Measurements from ENCODE around the gene KMT2E. TPM values are rescaled to one million over a fixed set of nuclear protein-coding genes. Genes with fewer than 3 reads are reported as not detected.

Gene KMT2E
- total RNA-seq, 2 donors from 2014 or later: 83.7 to 102 TPM

GRCh38 chr7:105151152-105151551 is 137.1 kb downstream of the KMT2E start:
- H3K36me3 ChIP-seq: no peaks in the 10 kb centered on the region
- 86% methylated on average over 3 of the region's 3 CpGs for WGBS
- intact Hi-C loops (cut with DNase I): no loop called here

DNA sequence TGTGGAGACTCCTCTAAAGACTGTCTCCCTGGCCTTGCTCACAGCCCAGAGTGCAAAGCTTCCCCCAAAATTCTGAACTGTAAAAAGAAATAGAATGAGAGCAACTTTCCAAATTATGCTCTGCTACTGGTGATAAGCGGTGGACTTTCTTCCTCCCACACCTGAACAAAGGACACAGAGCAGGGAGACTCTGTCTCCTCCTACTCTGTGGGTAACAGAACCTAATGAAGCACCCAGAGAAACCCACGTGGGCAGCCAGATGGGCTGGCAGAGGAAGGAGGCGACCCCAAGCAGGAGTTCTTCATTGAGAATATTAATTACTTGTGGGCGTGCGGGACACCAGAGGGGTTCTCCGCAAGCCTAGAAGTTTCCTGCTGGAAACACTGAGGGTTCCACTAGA is 139.5 kb downstream of the KMT2E start:
- WGBS: 92% methylated on average over 6 of the region's 6 CpGs
- no peaks in the 10 kb centered on the region for H3K36me3 ChIP-seq
- no peaks in the 10 kb centered on the region for H3K9me3 ChIP-seq
- no peak overlapping the region for H3K4me3 ChIP-seq
- no peak overlapping the region for H3K27ac ChIP-seq
- DNase-seq (ENCODE audit: low spot score): no peak
- TF ChIP-seq POLR2AphosphoS5 (IDR thresholded peaks at IDR 0.05) (no peak), POLR2A (IDR thresholded peaks at IDR 0.05) (no peak)
- TF ChIP-seq, protein P1, sequence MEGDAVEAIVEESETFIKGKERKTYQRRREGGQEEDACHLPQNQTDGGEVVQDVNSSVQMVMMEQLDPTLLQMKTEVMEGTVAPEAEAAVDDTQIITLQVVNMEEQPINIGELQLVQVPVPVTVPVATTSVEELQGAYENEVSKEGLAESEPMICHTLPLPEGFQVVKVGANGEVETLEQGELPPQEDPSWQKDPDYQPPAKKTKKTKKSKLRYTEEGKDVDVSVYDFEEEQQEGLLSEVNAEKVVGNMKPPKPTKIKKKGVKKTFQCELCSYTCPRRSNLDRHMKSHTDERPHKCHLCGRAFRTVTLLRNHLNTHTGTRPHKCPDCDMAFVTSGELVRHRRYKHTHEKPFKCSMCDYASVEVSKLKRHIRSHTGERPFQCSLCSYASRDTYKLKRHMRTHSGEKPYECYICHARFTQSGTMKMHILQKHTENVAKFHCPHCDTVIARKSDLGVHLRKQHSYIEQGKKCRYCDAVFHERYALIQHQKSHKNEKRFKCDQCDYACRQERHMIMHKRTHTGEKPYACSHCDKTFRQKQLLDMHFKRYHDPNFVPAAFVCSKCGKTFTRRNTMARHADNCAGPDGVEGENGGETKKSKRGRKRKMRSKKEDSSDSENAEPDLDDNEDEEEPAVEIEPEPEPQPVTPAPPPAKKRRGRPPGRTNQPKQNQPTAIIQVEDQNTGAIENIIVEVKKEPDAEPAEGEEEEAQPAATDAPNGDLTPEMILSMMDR (IDR thresholded peaks at IDR 0.05): no peak
- no peaks in the 10 kb centered on the region for H3K27me3 ChIP-seq (replicated peaks; ENCODE audit: insufficient read depth)
- no peaks in the 10 kb centered on the region for H3K4me1 ChIP-seq (replicated peaks)
- intact Hi-C loops (cut with DNase I): no loop called here

More at GRCh38 chr7:105151152-105151551, 137.1 kb downstream of the KMT2E start:
- no peak for DNase-seq (ENCODE audit: low spot score)
- Histone ChIP-seq H3K9me3 (no peaks in the 10 kb centered on the region), H3K27ac (no peak overlapping the region), H3K27me3 (replicated peaks; ENCODE audit: insufficient read depth) (no peaks in the 10 kb centered on the region), H3K4me1 (replicated peaks) (no peaks in the 10 kb centered on the region), H3K4me3 (no peak overlapping the region)
- TF ChIP-seq POLR2AphosphoS5 (IDR thresholded peaks at IDR 0.05): no peak
- TF ChIP-seq POLR2A (IDR thresholded peaks at IDR 0.05): no peak
- TF ChIP-seq, protein P1 (IDR thresholded peaks at IDR 0.05): no peak

DNA sequence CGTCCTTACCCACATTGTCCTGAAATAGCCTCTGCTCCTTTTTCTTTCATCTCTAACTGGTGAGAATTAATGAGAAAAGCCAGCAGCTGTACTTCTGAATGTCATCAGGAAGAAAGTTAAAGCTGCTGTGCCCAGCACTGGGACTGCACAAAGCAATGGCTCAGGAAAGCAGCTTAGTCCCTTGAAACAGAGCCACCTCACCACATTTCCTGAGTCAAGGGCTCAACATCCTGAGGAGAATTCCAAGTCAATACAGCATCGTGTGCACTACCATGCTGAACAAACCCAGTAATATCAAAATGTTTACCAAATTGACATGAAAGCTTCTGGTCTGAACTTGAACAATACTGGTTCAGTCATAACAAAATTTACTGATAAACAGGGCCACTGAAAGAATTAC is 140.1 kb downstream of the KMT2E start:
- no peak for DNase-seq (ENCODE audit: low spot score)
- no peaks in the 10 kb centered on the region for H3K4me1 ChIP-seq (replicated peaks)
- H3K36me3 ChIP-seq: no peaks in the 10 kb centered on the region
- no peak for TF ChIP-seq POLR2A (IDR thresholded peaks at IDR 0.05)
- TF ChIP-seq, protein P1 (IDR thresholded peaks at IDR 0.05): no peak
- TF ChIP-seq POLR2AphosphoS5 (IDR thresholded peaks at IDR 0.05): no peak
- H3K9me3 ChIP-seq: no peaks in the 10 kb centered on the region
- intact Hi-C loops (cut with DNase I): no loop called here
- 59% methylated on average over 2 of the region's 2 CpGs for WGBS
- no peak overlapping the region for H3K4me3 ChIP-seq
- no peak overlapping the region for H3K27ac ChIP-seq
- H3K27me3 ChIP-seq (replicated peaks; ENCODE audit: insufficient read depth): no peaks in the 10 kb centered on the region

GRCh38 chr7:105156731-105157130 is 142.7 kb downstream of the KMT2E start:
- DNase-seq (ENCODE audit: low spot score): no peak
- Histone ChIP-seq H3K9me3 (no peaks in the 10 kb centered on the region), H3K27me3 (replicated peaks; ENCODE audit: insufficient read depth) (no peaks in the 10 kb centered on the region), H3K4me1 (replicated peaks) (no peaks in the 10 kb centered on the region), H3K36me3 (no peaks in the 10 kb centered on the region), H3K4me3 (no peak overlapping the region), H3K27ac (no peak overlapping the region)
- TF ChIP-seq, protein P1 (IDR thresholded peaks at IDR 0.05): no peak
- TF ChIP-seq POLR2A (IDR thresholded peaks at IDR 0.05) (no peak), POLR2AphosphoS5 (IDR thresholded peaks at IDR 0.05) (no peak)
- intact Hi-C loops (cut with DNase I): no loop called here
- 83% methylated on average over 2 of the region's 2 CpGs for WGBS

DNA sequence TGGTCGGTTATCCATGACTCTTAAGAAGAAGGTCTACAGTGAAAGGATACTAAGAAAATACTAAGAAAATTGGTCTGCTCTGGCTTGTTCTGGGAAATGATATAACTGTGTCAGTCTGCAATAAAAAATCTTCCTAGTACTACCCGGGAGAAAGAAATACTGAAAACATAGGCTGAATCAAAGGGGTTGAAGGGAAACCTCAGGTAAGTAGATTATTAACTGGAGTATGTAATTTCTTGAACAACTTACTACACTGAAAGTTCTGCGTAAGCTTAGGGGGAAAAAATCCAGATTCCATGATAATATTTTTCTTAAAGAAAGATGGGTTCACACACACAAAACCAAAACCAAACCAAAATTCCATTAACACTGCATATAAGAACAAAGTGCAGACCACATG is 143.3 kb downstream of the KMT2E start:
- no peaks in the 10 kb centered on the region for H3K27me3 ChIP-seq (replicated peaks; ENCODE audit: insufficient read depth)
- H3K4me1 ChIP-seq (replicated peaks): no peaks in the 10 kb centered on the region
- H3K9me3 ChIP-seq: no peaks in the 10 kb centered on the region
- H3K27ac ChIP-seq: no peak overlapping the region
- H3K36me3 ChIP-seq: no peaks in the 10 kb centered on the region
- no peak overlapping the region for H3K4me3 ChIP-seq
- intact Hi-C loops (cut with DNase I): no loop called here
- no peak for DNase-seq (ENCODE audit: low spot score)
- no peak for TF ChIP-seq POLR2A (IDR thresholded peaks at IDR 0.05)
- no peak for TF ChIP-seq POLR2AphosphoS5 (IDR thresholded peaks at IDR 0.05)
- TF ChIP-seq, protein P1 (IDR thresholded peaks at IDR 0.05): no peak
- 97% methylated on average over 3 of the region's 3 CpGs for WGBS

All from prostate gland (tissue), 2 donors.